Measurements from ENCODE around the gene PPP4R4.
"Not testable (repeated sequence)": the region's sequence is repeated elsewhere in the genome, so short reads cannot be mapped to it uniquely, and the experiment has no call there.

Gene PPP4R4

GRCh38 chr14:94269156-94269555 lies 95.0 kb downstream of the PPP4R4 start:
- no peak for DNase-seq (ENCODE audit: low read depth)

- not testable (repeated sequence) for DNase-seq (ENCODE audit: low read depth)
These were observed 102.9 kb downstream of the PPP4R4 start for GRCh38 chr14:94276898-94277561.

DNA sequence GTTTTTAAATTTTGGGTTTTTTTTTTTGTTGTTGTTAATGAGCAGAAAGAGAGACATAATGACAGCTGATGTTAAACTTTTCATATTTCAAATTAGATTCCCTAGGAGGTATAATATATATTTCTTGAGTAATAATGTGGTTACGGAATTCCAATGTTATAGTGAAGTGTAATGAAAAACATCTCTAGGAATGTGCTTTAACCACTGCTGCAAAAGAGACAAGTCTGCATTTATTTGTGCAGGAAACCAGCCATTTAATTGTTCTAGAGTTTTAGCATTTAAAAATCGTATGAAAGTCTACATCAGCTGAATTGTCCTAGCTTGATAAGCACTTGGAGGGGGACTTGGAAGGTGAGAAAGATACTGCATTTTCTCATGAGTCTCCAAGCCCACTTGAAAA lies 104.6 kb downstream of the PPP4R4 start:
- DNase-seq (ENCODE audit: low read depth), result no peak

- no peak for DNase-seq (ENCODE audit: low read depth)
These were observed 109.0 kb downstream of the PPP4R4 start for GRCh38 chr14:94282991-94283723.

GRCh38 chr14:94284221-94284620 lies 110.1 kb downstream of the PPP4R4 start:
- no peak for DNase-seq (ENCODE audit: low read depth)

GRCh38 chr14:94285158-94285557 lies 111.0 kb downstream of the PPP4R4 start:
- DNase-seq (ENCODE audit: low read depth), result no peak

- DNase-seq (ENCODE audit: low read depth), result no peak
These were observed 114.7 kb downstream of the PPP4R4 start for GRCh38 chr14:94288610-94289465.

DNA sequence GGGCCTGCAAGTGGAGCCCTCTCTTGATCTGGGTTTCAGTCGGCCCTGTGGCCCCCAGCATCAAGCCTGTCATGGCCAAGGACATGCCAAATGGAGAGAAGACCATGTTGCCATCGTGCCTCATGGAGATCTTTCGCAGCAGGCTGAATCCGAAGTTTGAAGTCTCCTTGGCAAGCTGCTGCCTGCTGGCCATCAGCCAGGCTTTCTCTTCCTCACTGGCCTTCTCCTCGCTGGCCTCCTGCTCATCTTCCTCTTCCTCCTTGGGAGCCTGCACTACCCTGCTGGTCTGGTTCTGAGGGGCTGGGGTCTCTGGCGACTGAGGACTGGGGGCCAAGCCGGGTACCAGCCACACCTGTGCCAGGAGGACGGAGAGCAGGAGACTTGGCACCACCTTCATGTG lies 116.1 kb downstream of the PPP4R4 start:
- DNase-seq (ENCODE audit: low read depth), result no peak

DNA sequence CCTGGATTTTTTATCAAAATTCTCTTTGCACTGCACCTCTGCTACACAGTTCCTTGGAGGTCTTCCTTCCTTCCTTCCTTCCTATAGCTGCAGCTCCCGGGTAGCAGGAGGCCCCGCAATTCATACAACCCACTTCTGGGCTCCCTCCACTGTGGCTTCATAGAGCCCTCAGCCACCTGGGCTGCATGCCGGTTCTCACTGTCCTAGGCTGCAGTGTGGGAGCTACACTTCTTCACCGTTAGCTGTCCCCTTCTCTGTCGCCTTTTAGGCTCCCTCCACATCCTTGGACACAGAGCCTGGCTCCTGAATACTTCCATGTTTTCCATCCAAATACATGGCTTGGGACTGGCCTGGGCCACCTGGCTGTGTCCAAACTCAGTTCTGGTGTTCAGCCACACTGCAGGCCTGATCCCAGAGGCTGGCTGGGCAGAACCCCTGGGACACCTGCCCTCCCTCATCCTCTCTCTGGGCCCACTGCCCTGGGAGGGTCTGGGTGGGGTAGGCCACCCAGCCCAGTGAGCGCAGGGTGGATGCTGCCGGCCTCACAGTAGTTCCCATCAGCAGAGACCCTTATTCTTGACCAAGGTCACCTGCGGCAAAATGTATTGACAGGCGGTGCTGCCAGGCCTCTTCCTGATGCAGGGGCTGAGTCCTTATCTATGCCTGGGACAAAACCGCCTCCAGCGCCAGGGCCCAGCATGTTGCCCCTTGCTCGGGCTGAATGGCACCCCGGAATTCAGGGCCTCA lies 117.2 kb downstream of the PPP4R4 start:
- DNase-seq (ENCODE audit: low read depth), result no peak

GRCh38 chr14:94291906-94292525 lies 117.9 kb downstream of the PPP4R4 start:
- no peak for DNase-seq (ENCODE audit: low read depth)

DNA sequence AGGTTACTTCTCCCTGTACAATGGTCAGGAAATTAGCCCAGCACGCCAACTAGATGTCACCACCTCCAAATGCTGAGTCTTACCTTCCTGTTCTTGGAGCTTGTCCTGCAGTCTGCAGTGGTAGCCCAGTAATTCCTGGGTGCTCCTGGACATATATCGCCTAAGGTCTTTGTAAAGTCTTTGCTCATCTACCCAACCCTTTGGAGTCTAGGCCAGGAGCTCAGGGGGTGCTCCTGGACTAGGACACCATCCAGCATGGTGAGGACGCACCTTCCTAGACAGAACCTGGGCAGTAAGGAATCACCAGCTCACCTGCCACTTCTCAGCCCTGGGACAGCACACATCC lies 118.4 kb downstream of the PPP4R4 start:
- DNase-seq (ENCODE audit: low read depth), result no peak

- no peak for DNase-seq (ENCODE audit: low read depth)
These were observed 118.9 kb downstream of the PPP4R4 start, which contains the start of gene SERPINA10 for GRCh38 chr14:94292872-94293577. Gene SERPINA10 (minus strand): TSS chr14:94293268. CDS start chr14:94290593, 2,675 bp downstream.

- no peak for DNase-seq (ENCODE audit: low read depth)
These were observed 119.4 kb downstream of the PPP4R4 start for GRCh38 chr14:94293578-94293924.

- DNase-seq (ENCODE audit: low read depth), result no peak
These were observed 121.4 kb downstream of the PPP4R4 start for GRCh38 chr14:94295360-94296180.

DNA sequence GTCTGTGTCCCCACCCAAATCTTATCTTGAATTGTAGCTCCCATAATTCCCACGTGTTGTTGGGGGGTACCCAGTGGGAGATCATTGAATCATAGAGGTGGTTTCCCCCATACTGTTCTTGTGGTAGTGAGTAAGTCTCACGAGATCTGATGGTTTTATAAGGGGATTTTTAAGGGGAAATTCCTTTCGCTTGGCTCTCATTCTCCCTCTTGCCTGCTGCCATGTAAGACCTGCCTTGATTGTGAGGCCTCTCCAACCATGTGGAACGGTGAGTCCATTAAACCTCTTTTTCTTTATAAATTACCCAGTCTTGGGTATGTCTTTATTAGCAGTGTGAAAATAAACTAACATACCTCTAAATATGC lies 122.0 kb downstream of the PPP4R4 start:
- not testable (repeated sequence) for DNase-seq (ENCODE audit: low read depth)

DNA sequence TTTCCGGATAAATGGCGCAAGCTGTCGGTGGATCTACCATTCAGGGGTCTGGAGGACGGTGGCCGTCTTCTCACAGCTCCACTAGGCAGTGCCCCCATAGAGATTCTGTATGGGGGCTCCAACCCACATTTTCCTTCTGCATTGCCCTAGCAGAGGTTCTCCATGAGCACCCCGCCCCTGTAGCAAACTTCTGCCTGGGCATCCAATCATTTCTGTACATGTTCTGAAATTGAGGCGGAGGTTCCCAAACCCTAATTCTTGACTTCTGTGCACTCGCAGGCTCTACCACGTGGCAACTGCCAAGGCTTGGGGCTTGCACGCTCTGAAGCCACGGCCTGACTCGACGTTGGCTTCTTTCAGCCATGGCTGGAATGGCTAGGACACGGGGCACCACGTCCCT lies 124.0 kb downstream of the PPP4R4 start:
- DNase-seq (ENCODE audit: low read depth), result no peak

DNA sequence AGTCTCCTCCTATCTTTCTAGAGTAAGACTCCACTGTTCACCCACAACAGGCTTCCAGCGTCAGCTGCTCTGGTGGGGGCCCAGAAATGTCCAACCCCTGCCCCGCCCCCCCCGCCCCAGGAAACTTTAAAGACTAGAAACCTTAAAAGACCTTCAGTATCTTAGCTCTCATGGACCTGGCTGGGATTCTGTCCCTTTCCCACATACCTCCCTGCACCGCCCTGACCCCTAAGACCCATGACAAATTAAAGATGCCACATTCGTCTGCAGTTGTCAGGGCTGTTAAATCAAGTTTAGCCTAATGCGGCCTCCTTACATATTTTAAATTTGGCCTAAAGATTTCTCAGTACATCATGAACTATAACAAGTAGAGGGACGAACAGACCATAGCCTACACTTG lies 129.0 kb downstream of the PPP4R4 start:
- no peak for DNase-seq (ENCODE audit: low read depth)

GRCh38 chr14:94304243-94304642 lies 130.1 kb downstream of the PPP4R4 start:
- no peak for DNase-seq (ENCODE audit: low read depth)

GRCh38 chr14:94305620-94306019 lies 131.5 kb downstream of the PPP4R4 start:
- DNase-seq (ENCODE audit: low read depth), result no peak
